ENCODE measurements around the gene TMED4. TPM values are rescaled to one million over a fixed set of nuclear protein-coding genes. Genes with fewer than 3 reads are reported as not detected.

Gene TMED4
- total RNA-seq, 1 donor, result 90.1 TPM

DNA sequence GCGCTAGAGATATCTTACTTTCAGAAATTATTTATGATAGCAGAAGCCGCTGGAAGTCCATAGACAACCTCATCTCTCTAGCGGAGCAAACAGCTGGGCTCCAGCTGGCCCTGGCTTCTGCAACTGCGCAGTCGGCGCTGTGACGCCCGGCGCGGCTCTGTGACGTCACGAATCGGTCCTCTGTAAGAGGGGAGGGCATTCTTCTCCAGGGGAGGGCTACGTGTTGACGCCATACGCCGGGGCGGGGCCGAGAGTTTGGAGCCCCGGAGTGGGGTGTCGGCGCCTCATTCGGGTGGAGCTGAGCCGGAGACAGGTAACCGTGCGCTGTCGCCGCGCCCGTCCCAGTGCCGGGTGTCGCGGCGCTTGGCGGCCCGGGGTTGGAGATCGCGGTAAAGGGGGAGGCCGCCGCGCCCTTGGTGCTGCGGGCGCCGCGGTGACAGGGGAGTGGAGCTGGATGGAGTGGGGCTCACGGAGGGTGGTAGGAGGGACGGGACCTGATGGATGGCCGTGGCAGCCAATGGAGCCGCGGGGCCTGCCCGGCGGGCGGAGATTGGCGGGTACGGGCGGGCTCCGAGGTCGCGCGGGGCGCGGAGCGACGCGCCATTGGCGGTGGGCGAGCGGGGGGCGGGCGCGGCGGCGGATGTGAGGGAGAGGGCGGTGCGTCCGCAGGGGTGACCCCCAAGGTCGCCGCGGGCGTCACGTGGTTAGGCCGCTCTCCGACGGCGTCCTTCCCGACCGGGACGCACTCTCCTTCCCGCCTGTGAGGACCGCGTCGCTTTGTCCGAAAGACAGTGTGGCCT is 24.5 kb upstream of the TMED4 start, which contains the start of gene OGDH:
OGDH (plus strand) TSS at position 287 of the 800 bp plus-strand sequence. CDS start 17,717 bp downstream, outside the sequence.
- Histone ChIP-seq H3K9me3 (ENCODE audit: low read depth, low read length) (no peaks in the 10 kb centered on the region), H3K4me1 (ENCODE audit: insufficient read depth, low read length) (peaks cover 21% of the 10 kb centered on the region), H4K20me1 (ENCODE audit: insufficient read depth, low read length) (peaks cover 5% of the 10 kb centered on the region), H3K27me3 (ENCODE audit: insufficient read depth, low read length) (no peaks in the 10 kb centered on the region), H3K4me2 (ENCODE audit: insufficient read depth, low read length) (peak within 1 kb of the TSS; percentile 100), H3K27ac (ENCODE audit: low read depth, low read length) (peak within 1 kb of the TSS; percentile 93), H3K79me2 (ENCODE audit: insufficient read depth, low read length) (peaks cover 44% of the 10 kb centered on the region), H3K36me3 (ENCODE audit: insufficient read depth, low read length) (no peaks in the 10 kb centered on the region), H3K4me3 (ENCODE audit: insufficient read depth, low read length) (peak within 1 kb of the TSS; percentile 82), H2AFZ (ENCODE audit: low read length) (peak within 1 kb of the TSS; percentile 93)
- peak; percentile 99 for DNase-seq (ENCODE audit: insufficient read length, low spot score, missing footprints)
- TF ChIP-seq, protein P1, sequence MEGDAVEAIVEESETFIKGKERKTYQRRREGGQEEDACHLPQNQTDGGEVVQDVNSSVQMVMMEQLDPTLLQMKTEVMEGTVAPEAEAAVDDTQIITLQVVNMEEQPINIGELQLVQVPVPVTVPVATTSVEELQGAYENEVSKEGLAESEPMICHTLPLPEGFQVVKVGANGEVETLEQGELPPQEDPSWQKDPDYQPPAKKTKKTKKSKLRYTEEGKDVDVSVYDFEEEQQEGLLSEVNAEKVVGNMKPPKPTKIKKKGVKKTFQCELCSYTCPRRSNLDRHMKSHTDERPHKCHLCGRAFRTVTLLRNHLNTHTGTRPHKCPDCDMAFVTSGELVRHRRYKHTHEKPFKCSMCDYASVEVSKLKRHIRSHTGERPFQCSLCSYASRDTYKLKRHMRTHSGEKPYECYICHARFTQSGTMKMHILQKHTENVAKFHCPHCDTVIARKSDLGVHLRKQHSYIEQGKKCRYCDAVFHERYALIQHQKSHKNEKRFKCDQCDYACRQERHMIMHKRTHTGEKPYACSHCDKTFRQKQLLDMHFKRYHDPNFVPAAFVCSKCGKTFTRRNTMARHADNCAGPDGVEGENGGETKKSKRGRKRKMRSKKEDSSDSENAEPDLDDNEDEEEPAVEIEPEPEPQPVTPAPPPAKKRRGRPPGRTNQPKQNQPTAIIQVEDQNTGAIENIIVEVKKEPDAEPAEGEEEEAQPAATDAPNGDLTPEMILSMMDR (IDR thresholded peaks at IDR 0.05; ENCODE audit: extremely low read depth, low read depth, low read length), result no peak

DNA sequence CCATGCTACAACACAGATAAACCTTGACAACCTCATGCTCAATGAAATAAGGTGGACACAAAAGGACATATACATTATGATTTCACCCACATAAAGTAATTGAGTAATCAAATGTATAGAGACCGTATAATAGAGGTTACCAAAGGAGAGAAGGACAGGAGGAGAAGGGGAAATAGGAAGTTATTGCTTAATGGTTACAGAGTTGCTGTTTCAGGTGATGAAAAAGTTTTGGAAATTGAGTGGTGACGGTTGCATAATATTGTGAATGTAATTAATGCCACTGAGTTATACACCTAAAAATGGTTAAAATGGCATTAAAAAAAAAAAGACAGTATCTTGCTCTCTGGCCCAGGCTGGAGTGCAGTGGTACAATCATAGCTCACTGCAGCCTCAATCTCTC is 22.9 kb upstream of the TMED4 start:
- no peak overlapping the region for H3K4me3 ChIP-seq (ENCODE audit: insufficient read depth, low read length)
- H2AFZ ChIP-seq (ENCODE audit: low read length), result no peak overlapping the region
- H3K4me1 ChIP-seq (ENCODE audit: insufficient read depth, low read length), result peaks cover 21% of the 10 kb centered on the region
- TF ChIP-seq, protein P1 (IDR thresholded peaks at IDR 0.05; ENCODE audit: extremely low read depth, low read depth, low read length), result no peak
- H3K4me2 ChIP-seq (ENCODE audit: insufficient read depth, low read length), result no peak overlapping the region
- H3K27me3 ChIP-seq (ENCODE audit: insufficient read depth, low read length), result no peaks in the 10 kb centered on the region
- peaks cover 31% of the 10 kb centered on the region for H3K79me2 ChIP-seq (ENCODE audit: insufficient read depth, low read length)
- peaks cover 5% of the 10 kb centered on the region for H4K20me1 ChIP-seq (ENCODE audit: insufficient read depth, low read length)
- no peaks in the 10 kb centered on the region for H3K36me3 ChIP-seq (ENCODE audit: insufficient read depth, low read length)
- no peak for DNase-seq (ENCODE audit: insufficient read length, low spot score, missing footprints)
- H3K27ac ChIP-seq (ENCODE audit: low read depth, low read length), result no peak overlapping the region
- H3K9me3 ChIP-seq (ENCODE audit: low read depth, low read length), result no peaks in the 10 kb centered on the region

DNA sequence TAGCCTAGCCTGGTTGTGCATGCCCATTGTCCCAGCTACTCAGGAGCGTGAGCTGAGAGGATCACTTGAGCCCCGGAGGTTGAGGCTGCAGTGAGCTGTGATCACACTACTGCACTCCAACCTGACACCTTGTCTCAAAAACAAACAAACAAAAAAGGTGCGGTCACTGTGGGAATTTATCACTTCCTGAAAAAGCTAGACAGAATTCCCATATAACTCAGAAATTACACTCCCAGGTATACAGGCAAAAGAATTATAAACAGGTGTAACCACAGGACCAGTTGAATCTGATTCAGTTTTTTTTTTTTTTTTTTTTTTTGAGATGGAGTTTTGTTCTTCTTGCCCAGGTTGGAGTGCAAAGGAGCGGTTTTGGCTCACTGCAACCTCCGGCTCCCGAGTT is 21.2 kb upstream of the TMED4 start:
- Histone ChIP-seq H3K9me3 (ENCODE audit: low read depth, low read length) (no peaks in the 10 kb centered on the region), H3K27me3 (ENCODE audit: insufficient read depth, low read length) (no peaks in the 10 kb centered on the region), H3K27ac (ENCODE audit: low read depth, low read length) (no peak overlapping the region), H2AFZ (ENCODE audit: low read length) (no peak overlapping the region), H3K36me3 (ENCODE audit: insufficient read depth, low read length) (no peaks in the 10 kb centered on the region), H3K4me1 (ENCODE audit: insufficient read depth, low read length) (peaks cover 16% of the 10 kb centered on the region), H3K4me3 (ENCODE audit: insufficient read depth, low read length) (no peak overlapping the region), H3K4me2 (ENCODE audit: insufficient read depth, low read length) (no peak overlapping the region), H3K79me2 (ENCODE audit: insufficient read depth, low read length) (peaks cover 14% of the 10 kb centered on the region), H4K20me1 (ENCODE audit: insufficient read depth, low read length) (no peaks in the 10 kb centered on the region)
- TF ChIP-seq, protein P1 (IDR thresholded peaks at IDR 0.05; ENCODE audit: extremely low read depth, low read depth, low read length), result no peak
- no peak for DNase-seq (ENCODE audit: insufficient read length, low spot score, missing footprints)

DNA sequence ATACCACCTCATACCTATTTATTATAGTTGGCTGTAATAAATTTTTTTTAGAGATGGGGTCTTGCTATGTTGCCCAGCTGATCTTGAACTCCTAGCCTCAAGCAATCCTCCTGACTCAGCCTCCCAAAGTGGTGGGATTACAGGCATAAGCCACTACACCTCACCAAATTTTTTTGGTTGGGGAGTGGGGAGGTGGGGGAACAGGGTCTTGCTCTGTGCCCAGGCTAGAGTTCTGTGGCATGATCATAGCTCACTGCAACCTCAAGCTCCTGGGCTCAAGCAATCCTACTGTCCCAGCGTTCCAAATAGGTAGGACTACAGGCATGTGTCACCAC is 20.5 kb upstream of the TMED4 start:
- no peaks in the 10 kb centered on the region for H3K9me3 ChIP-seq (ENCODE audit: low read depth, low read length)
- no peak overlapping the region for H3K27ac ChIP-seq (ENCODE audit: low read depth, low read length)
- H3K4me1 ChIP-seq (ENCODE audit: insufficient read depth, low read length), result peaks cover 15% of the 10 kb centered on the region
- no peak overlapping the region for H2AFZ ChIP-seq (ENCODE audit: low read length)
- no peak overlapping the region for H3K4me3 ChIP-seq (ENCODE audit: insufficient read depth, low read length)
- H3K36me3 ChIP-seq (ENCODE audit: insufficient read depth, low read length), result no peaks in the 10 kb centered on the region
- peaks cover 7% of the 10 kb centered on the region for H3K79me2 ChIP-seq (ENCODE audit: insufficient read depth, low read length)
- no peaks in the 10 kb centered on the region for H4K20me1 ChIP-seq (ENCODE audit: insufficient read depth, low read length)
- no peak for DNase-seq (ENCODE audit: insufficient read length, low spot score, missing footprints)
- H3K27me3 ChIP-seq (ENCODE audit: insufficient read depth, low read length), result no peaks in the 10 kb centered on the region
- H3K4me2 ChIP-seq (ENCODE audit: insufficient read depth, low read length), result no peak overlapping the region
- TF ChIP-seq, protein P1 (IDR thresholded peaks at IDR 0.05; ENCODE audit: extremely low read depth, low read depth, low read length), result no peak

Measured in osteoblast (primary cell).